Measurements from ENCODE around the gene NUP210.

NUP210 gene

DNA sequence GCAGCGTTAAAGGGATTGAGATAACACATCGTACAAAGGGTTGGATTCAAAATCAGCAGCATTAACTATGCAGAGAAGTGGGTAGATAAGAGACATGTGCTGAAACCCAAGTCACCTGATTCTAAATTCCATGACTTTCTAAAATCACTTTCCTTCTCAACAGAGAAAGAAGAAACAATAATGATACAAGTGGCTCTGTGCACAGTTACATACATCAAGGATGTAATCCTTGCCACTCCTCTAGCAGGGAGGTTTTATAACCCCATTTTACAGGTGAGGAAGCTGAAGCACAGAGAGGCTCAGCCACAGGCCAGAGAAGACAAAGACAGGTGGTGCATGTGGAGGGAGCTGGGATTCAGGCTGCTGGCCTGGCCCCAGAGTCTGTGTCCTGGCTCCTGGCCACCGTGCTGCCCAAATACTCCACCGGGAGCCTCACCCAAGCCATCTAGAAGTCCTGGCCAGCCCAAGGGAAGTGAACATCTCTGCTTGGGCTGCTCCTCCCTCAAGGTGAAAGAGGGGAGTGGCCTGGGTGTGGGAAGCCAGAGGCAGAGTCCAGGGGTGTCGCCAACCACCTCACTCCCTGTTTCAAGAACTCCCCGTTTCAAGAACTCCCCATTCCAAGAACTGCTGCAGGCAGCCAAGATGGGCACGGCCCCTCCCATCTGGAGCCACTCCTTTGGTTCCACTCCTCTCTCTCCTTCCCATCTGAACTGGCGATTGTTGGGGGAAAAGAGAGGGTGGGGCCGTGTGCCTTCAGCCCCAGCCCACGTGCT, 147.1 kb downstream of the NUP210 start:
- no peak for DNase-seq

DNA sequence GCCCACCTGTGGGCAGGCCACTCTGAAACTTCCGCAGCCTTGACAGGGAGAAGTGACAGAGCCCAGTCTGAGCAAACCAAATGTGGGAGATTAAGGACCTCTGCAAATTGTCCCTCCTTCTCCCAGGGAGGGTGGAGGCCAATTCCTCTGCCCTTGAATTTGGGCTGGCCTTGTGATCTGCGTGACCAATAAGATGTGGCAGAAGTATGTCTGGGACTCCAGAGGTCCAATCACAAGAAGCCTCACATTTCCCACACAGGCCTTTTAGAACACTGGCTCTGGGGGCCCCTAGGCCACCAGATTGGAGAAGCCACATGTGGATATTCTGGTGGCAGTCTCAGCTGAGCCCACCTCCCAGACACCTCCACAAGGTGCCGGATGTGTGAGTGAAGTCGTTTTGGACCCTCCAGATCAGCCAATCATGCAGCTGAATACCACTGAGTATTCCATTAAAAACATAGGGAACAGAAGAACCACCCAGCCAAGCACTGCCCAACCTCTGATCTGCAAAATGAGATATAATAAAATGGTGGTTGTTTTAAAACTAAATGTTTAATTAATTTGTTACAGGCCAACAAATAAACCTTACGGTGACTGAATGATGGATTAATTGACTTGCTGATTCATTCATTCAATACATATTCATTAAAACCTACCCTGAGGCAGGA, 150.3 kb downstream of the NUP210 start:
- DNase-seq: no peak

DNA sequence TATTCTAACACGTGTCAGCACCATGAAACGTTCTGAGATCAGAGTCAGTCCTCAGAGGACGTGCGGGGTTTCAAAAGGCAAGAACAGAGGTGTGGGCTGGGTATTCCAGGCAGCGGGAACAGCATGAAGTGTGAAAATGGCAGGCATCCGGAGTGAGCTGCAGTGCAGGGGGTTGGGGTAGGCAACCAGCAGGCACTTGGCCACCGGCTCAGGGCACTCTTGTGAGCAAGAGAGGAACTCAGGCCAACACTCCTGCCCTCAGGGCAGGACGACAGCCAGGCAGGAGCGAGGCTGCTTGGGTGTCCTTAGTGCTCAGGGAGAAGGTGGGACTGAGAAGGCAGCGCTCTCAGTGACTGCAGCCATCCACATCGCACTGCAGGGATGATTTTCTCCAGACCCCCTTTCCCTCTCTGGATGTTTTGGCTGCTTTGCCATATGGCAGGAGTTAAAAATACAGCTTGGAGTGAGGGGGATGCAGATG, 151.1 kb downstream of the NUP210 start:
- DNase-seq: no peak

DNA sequence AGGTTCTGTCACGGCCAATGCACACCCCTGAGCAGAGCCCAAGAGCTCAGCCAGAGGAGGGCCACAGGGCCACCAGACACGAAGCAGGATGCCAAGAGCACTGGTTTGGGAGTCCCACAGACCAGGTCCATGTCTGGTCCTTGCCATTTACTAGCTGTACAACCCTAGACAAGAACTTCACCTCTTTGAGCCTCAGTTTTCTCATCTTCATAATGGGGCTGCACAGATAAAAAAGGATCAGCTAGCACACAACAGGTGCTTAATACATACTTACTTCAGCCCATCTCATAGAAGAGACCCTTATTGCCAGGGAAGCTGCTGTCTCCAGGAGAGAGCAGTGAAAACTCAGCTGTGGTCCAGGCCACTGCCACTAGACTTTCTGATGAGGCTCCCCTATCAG, 152.0 kb downstream of the NUP210 start:
- DNase-seq: no peak

DNA sequence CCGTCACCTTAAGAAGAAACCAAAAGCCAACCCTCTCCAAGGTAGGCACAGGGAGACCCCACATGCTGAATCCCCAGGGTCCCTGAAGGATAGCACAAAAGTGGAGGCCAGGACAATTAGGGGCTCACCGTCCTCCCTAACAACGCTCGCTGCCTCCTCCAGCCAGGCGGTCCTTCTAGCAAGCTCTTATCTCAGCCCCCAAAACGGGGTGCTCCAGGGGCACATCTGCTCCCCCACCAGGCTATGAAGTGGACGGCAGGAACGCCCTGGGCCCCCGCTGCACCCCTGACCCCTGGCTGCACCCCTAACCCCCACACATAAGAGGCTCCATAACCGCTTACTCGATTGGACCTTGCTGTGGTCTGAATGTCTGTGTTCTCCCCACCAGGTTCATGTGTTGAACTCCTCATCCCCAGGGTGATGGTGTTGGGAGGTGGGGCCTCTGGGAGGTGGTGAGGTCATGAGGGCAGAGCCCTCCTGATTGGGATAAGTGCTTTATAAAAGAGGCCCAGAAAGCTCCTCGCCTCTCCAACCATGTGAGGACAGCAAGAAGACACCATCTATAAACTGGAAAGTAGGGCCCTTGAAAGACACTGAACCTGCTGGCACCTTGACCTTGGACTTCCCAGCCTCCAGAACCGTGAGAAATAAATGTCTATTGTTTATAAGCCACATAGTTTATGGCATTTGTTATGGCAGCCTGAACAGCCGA, 153.3 kb downstream of the NUP210 start:
- DNase-seq: no peak

Data from CD4-positive, alpha-beta T cell treated with Interleukin-17A for 4 hours (primary cell).